BJ (cell line): Measurements from ENCODE around the gene NOX5. TPM values are rescaled to one million over a fixed set of nuclear protein-coding genes. Genes with fewer than 3 reads are reported as not detected.

Experiments
- CTCF ChIA-PET: fragments of 350-600 bp; formaldehyde crosslinking; extraction: SDS; loops from one replicate; lab custom pipeline; 2021; ENCODE audit warnings: antibody characterized with exemption, inconsistent platforms; lab: Yijun Ruan, JAX
- POLR2A ChIA-PET: fragments of 300-600 bp; sonication (Branson Sonifier 250); formaldehyde crosslinking; extraction: SDS; loops from one replicate; lab custom pipeline; 2021; ENCODE audit warnings: antibody characterized with exemption; lab: Charles Lee
- DNase-seq: peaks from one replicate; pipeline ENCODE4 v3.0.0-alpha.2; 2011; ENCODE audit warnings: low read depth
- H3K27me3 ChIP-seq: 2 replicates; pipeline ENCODE4 v1.6.0; 2011; ENCODE audit warnings: low read length; ENCODE audit not compliant: control insufficient read depth, insufficient read depth
- H3K36me3 ChIP-seq: 2 replicates; pipeline ENCODE4 v1.5.1; 2011; ENCODE audit warnings: low read length; ENCODE audit not compliant: control insufficient read depth, insufficient read depth
- H3K4me3 ChIP-seq: 2 replicates; pipeline ENCODE4 v1.5.1; 2011; ENCODE audit warnings: low read depth, mild to moderate bottlenecking, control low read depth, low read length
- polyA plus RNA-seq: library from polyadenylated mRNA; depleted of rRNA; stranded (reverse); fragments of >200 nt; gene quantifications from 2 replicates; pipeline ENCODE4 v1.2.3, GENCODE V29; 2011
- TF ChIP-seq, protein P1 (sequence below): IDR thresholded peaks from 2 replicates; pipeline ENCODE4 v1.5.1; 2011; ENCODE audit warnings: low read depth, mild to moderate bottlenecking, control low read depth, inconsistent platforms, low read length, moderate library complexity; ENCODE audit not compliant: insufficient read depth

NOX5 gene
- polyA plus RNA-seq, 1 experiment = 0.86 TPM

GRCh38 chr15:68987676-68988075 lies 26.8 kb upstream of the NOX5 start:
- no peak for DNase-seq
- CTCF ChIA-PET = no interaction called here
- Histone ChIP-seq H3K27me3 (no peaks in the 10 kb centered on the region), H3K4me3 (no peak overlapping the region), H3K36me3 (no peaks in the 10 kb centered on the region)
- TF ChIP-seq, protein P1, sequence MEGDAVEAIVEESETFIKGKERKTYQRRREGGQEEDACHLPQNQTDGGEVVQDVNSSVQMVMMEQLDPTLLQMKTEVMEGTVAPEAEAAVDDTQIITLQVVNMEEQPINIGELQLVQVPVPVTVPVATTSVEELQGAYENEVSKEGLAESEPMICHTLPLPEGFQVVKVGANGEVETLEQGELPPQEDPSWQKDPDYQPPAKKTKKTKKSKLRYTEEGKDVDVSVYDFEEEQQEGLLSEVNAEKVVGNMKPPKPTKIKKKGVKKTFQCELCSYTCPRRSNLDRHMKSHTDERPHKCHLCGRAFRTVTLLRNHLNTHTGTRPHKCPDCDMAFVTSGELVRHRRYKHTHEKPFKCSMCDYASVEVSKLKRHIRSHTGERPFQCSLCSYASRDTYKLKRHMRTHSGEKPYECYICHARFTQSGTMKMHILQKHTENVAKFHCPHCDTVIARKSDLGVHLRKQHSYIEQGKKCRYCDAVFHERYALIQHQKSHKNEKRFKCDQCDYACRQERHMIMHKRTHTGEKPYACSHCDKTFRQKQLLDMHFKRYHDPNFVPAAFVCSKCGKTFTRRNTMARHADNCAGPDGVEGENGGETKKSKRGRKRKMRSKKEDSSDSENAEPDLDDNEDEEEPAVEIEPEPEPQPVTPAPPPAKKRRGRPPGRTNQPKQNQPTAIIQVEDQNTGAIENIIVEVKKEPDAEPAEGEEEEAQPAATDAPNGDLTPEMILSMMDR = no peak
- POLR2A ChIA-PET = no interaction called here

GRCh38 chr15:68989541-68990230 lies 24.8 kb upstream of the NOX5 start:
- H3K36me3 ChIP-seq = no peaks in the 10 kb centered on the region
- TF ChIP-seq, protein P1 = no peak
- H3K27me3 ChIP-seq = no peaks in the 10 kb centered on the region
- POLR2A ChIA-PET = no interaction called here
- CTCF ChIA-PET = interaction anchor here (1.4 kb wide), 1 partner anchor 9 kb away, joined by 5 read pairs; no protein-coding TSS in a partner anchor
- H3K4me3 ChIP-seq = no peak overlapping the region
- DNase-seq = no peak

DNA sequence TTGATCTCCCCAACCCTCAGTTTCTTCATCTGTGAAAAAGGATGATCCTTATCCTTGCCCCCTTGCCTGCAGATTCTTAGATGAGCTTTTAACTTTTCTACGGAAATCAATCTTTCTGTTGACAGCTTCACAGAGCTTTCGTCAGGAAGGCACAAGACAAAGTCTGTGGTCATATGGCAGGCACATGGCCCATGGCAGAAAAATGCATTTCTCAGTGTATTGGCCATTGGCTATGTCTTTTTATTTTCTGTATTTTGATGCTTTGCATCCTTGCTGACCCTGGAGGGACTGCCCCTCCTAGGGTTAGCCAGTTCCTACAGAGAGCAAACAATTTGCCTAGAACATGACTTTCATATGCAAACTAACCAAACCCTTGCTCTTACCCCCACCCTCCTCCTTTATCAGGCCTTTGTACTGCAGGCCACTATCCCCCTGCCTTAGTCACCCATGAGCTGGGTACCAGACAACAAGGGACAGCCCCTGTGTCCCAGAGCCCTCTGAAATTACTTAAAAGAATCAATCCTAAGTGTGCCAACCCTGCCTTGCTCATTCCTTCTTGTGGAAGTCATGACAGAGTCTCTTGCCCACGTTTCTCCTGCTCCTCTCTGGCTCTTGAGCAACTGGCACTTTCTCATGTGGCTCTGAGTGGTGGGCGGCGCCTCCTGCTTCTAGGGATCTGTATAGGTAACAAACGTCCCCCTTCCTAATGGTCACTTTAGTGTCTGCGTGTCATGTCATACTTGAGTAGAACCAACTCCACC lies 24.1 kb upstream of the NOX5 start:
- CTCF ChIA-PET = interaction anchor here (1.2 to 1.4 kb wide), 4 partner anchors 9 to 65 kb away, joined by 3 to 5 read pairs (median 3); no protein-coding TSS in a partner anchor
- Histone ChIP-seq H3K36me3 (no peaks in the 10 kb centered on the region), H3K27me3 (no peaks in the 10 kb centered on the region), H3K4me3 (no peak overlapping the region)
- DNase-seq = no peak
- POLR2A ChIA-PET = no interaction called here
- TF ChIP-seq, protein P1 = no peak

- no peak for DNase-seq
- no peaks in the 10 kb centered on the region for H3K27me3 ChIP-seq
- ChIA-PET CTCF (interaction anchor here (1.2 kb wide), 3 partner anchors 20 to 66 kb away, joined by 3 read pairs; no protein-coding TSS in a partner anchor), POLR2A (no interaction called here)
- no peak overlapping the region for H3K4me3 ChIP-seq
- H3K36me3 ChIP-seq = no peaks in the 10 kb centered on the region
- TF ChIP-seq, protein P1 = no peak
Observed at GRCh38 chr15:68990992-68991500, 23.4 kb upstream of the NOX5 start.

- ChIA-PET CTCF (interaction anchor here (1.2 kb wide), 2 partner anchors 20 to 40 kb away, joined by 3 read pairs; no protein-coding TSS in a partner anchor), POLR2A (no interaction called here)
- TF ChIP-seq, protein P1 = no peak
- DNase-seq = no peak
- Histone ChIP-seq H3K36me3 (no peaks in the 10 kb centered on the region), H3K27me3 (no peaks in the 10 kb centered on the region), H3K4me3 (no peak overlapping the region)
Observed at GRCh38 chr15:68991723-68992122, 22.8 kb upstream of the NOX5 start.
